HG03469 (cell line): Measurements from ENCODE around the gene TLE6.
"Not testable (repeated sequence)": the region's sequence is repeated elsewhere in the genome, so short reads cannot be mapped to it uniquely, and the experiment has no call there.

Source experiments
- ATAC-seq: cut with Tn5 transposase; IDR thresholded peaks from one replicate; pipeline ENCODE4 v1.9.1; 2021; ENCODE audit warnings: mild to moderate bottlenecking, moderate library complexity, moderate number of reproducible peaks; ENCODE audit not compliant: unreplicated experiment

The TLE6 gene

GRCh38 chr19:2977001-2977745 lies at the start of gene TLE6:
Gene TLE6, plus strand, starts transcription at chr19:2977564. Its CDS starts 670 bp downstream, at chr19:2978234.
- ATAC-seq: peak; percentile 88

- ATAC-seq: no peak
These were observed 43.9 kb upstream of the TLE6 start for GRCh38 chr19:2933490-2933910.

DNA sequence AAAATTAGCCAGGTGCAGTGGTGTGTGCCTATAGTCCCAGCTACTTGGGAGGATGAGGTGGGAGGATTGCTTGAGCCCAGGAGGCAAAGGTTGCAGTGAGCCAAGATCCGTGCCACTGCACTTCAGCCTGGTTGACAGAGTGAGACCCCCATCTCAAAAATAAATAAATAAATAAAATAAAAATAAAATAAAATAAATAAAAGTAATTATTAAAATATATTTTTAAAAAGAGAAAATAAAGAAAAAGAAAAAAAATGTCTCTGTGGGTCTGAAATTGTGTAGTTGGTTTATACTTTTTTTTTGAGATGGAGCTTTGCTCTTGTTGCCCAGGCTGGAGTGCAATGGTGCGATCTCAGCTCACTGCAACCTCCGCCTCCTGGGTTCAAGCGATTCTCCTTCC lies 41.5 kb upstream of the TLE6 start:
- ATAC-seq: not testable (repeated sequence)

- ATAC-seq: no peak
These were observed 34.3 kb upstream of the TLE6 start for GRCh38 chr19:2942928-2943640.

- no peak for ATAC-seq
These were observed 33.0 kb upstream of the TLE6 start for GRCh38 chr19:2944403-2944774.

- peak; percentile 86 for ATAC-seq
These were observed 32.4 kb upstream of the TLE6 start, which contains the start of gene ZNF77 for GRCh38 chr19:2944775-2945574. Gene ZNF77, minus strand, starts transcription at chr19:2944971. Its CDS starts 131 bp downstream, at chr19:2944840.

- ATAC-seq: no peak
These were observed 31.7 kb upstream of the TLE6 start for GRCh38 chr19:2945575-2946184.

DNA sequence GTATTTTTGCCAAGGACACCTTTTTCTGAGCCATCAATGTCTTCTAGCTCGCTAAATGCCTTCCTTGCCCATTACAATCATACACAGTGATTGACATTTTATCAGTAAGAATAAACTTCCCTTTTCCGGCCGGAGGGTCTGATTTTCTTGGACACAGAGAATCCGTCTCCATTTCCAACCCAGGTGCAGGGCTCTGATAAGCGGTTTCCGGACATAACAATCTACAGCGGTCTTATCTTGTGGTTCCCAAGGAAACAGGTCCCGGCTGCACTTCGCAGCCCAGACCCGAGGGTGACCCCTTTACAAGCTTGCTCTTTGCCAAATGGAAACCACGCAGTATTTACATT lies 27.5 kb upstream of the TLE6 start:
- ATAC-seq: no peak

GRCh38 chr19:2950286-2951124 lies 26.9 kb upstream of the TLE6 start:
- ATAC-seq: peak; percentile 82

GRCh38 chr19:2952953-2953481 lies 24.3 kb upstream of the TLE6 start:
- no peak for ATAC-seq

GRCh38 chr19:2957160-2957559 lies 20.2 kb upstream of the TLE6 start:
- no peak for ATAC-seq

DNA sequence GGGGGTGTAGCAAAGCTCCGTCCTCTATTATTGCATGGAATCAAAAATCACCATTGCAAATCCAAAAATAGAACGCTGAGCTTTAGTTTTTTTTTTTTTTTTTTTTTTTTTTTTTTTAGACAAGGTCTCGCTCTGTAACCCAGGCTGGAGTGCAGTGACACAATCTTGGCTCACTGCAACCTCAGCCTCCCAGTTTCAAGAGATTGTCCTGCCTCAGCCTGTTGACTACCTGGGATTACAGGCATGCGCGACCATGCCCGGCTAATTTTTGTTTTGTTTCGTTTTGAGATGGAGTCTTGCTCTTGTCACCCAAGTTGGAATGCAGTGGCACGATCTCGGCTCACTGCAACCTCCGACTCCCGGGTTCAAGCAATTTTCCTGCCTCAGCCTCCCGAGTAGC lies 17.2 kb upstream of the TLE6 start:
- ATAC-seq: no peak

DNA sequence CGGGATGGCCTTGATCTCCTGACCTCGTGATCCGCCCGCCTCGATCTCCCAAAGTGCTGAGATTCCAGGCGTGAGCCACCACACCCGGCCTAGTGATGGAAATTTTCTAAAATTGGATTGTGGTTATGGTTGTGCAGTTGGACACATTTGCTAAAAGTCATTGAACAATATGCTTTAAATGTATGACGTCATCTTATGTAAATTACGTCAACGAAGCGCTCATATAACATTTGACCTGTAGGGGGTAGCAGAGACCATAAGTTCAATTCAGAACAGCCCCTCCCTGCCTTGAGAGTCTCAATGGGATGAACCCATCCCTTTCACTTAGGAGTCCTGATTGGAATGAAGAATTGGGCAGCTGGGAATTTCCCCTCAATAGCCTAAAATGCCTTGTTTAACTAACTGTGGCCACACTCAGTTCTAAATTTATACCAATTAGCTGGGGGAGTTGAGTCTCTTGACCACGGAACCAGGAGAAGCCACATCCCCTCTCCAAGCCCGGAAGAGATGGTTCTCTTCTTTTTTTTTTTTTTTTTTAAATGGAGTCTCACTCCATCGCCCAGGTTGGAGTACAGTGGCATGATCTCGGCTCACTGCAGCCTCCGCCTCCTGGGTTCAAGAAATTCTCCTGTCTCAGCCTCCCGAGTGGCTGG lies 15.2 kb upstream of the TLE6 start:
- ATAC-seq: no peak

GRCh38 chr19:2963122-2963521 lies 14.2 kb upstream of the TLE6 start:
- ATAC-seq: no peak

DNA sequence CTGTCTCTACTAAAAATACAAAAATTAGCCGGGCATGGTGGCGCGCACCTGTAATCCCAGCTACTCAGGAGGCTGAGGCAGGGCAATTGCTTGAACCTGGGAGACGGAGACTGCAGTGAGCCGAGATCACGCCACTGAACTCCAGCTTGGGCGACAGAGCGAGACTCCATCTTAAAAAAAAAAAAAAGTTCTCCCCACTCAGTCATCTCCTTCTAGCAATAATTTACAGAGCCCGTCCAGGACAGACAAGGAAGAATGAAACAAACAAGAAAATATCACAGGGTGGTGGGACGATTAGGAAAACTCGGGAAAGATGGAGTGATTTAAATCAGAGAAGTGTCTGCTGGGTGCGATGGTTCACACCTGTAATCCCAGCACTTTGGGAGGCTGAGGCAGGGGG lies 13.7 kb upstream of the TLE6 start:
- ATAC-seq: not testable (repeated sequence)

GRCh38 chr19:2964874-2965273 lies 12.5 kb upstream of the TLE6 start:
- no peak for ATAC-seq

DNA sequence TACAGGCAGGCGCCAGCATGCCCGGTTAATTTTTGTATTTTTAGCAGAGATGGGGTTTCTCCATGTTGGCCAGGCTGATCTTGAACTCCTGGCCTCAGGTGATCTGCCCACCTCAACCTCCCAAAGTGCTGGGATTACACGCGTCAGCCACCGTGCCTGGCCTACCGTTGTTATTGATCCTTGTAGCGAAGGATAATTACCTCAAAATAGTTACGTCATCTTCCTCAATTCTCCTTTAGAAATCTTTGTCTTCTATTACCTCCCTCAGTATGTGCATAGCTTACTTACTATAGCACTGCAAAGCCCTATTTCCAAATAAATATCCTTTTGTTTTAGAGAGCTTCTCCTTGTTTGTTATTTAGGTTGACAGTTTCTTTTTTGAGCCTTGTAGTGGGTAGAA lies 9.4 kb upstream of the TLE6 start:
- no peak for ATAC-seq

DNA sequence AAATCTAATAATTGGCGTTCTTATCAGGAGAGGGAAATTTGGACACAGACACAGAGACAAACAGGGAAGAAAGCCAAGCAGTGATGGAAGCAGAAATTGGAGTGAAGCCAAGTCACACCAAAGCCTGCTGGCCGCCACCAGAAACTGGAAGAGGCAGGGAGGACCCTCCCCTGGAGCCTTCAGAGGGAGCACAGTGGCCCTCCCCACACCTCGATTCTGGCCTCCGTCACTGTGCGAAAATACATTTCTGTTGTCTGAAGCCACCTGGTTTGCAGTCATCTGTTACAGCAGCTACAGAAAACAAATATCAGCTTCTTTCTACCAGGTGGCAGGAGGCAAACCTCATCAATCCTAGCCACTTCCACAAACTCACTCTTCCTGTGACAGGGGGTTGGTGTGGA lies 8.3 kb upstream of the TLE6 start:
- ATAC-seq: no peak

- no peak for ATAC-seq
These were observed 7.0 kb upstream of the TLE6 start for GRCh38 chr19:2970201-2970835.
